ENCODE results near the gene OPCML.

OPCML gene

DNA sequence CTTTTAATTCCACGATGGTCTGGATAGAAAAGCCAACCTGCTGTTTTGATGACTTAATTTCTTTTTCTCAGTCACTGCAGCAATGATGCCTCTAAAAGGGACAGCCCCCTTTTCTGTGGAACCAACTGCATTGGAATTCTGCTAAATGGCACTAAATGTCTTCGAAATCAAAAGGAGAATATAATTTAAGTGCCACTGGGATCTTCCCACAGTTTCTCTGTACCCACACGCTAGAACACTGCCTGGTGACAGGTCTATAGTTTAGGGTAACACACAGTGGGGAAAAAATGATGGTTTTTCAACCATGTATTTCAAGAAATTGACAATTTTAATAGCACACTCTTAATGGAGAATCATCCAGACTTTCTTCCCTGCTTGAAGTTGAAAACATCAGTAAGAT, 182.3 kb downstream of the OPCML start:
- no peak for DNase-seq

DNA sequence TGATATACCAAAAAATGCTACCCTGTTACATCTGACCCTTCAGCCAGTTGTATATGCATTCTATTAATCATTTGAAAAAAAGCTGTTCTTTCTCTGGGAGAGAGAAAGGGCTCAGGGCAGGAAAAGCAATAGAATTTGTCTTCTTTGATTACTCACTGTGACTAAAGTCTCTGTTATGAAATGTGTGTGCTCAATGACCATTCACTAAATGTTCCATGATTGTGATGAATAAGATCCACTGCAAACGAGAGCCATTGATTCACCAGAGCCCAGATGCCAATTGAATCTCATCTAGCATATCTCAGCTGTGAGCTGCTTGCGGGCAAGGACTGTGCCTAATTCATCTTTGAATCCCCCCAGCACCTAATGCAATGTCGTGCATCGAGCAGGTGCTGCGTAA, 184.3 kb downstream of the OPCML start:
- DNase-seq, result no peak

DNA sequence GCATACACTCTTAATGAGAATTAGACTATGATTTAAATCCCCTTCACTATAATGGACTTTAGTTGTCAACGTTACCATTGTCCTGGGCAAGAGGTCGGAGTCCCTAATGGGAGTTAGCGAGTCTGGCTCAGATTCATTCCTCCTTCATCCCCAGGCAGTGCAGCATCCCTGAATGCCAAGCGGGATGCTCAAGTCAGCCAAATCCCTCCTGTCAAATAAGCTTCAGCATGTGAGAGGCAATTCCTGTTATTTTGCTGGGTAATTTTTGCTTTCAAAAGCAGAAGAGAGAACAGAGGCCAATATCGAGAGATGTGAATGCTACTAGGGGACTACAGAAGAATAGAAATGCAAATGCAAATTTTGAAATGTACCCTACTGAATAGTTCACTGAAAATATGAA, 186.2 kb downstream of the OPCML start:
- DNase-seq, result no peak

DNA sequence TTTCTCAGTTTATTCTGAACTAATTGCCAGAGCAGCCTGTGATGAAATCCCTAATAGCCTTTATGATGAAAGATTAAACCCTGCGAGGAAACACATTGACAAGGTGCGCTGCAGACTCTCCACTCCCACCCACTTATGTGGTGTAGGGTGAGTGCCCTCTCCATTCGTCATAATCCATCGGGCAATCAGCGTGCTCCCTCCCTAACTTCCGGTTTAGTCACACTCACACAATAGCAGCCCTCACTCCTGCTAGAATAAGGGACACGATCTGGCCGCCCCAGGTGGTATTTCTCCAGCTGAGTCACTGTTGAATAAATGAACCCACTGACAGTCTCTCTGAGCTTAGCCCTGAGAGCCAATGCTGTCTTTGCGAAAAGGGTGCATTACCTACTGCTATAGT, 188.3 kb downstream of the OPCML start:
- DNase-seq, result no peak

DNA sequence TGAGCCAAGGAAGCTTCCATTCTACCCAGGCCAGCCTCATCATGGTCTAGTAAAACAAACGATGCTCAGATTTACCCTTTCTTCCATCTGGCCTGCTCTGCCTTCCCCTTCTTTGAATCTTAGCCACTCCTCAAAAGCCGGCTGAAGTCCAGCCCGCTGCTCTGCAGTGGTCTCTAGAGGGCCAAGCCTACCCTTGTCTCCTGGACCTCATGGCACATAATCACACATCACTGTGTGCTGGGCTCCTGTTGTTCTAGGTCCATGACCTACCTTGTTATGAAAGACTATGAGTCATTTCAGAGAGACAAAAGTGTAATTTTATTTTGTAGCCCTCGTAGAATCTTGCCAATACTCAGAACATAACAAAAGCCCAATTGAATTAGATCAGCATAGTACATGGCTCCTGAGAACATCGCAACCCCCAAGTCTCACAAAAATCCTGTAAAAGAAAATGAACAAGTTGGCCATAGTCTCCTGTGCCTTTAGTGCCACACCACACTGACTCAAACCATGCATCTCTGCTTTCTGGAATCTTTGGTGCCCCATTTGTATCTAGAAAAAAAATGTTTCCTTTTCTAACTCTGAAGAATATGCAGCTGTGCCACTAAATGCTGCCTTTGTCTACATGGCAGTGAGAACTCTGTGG, 192.7 kb downstream of the OPCML start:
- DNase-seq, result no peak

DNA sequence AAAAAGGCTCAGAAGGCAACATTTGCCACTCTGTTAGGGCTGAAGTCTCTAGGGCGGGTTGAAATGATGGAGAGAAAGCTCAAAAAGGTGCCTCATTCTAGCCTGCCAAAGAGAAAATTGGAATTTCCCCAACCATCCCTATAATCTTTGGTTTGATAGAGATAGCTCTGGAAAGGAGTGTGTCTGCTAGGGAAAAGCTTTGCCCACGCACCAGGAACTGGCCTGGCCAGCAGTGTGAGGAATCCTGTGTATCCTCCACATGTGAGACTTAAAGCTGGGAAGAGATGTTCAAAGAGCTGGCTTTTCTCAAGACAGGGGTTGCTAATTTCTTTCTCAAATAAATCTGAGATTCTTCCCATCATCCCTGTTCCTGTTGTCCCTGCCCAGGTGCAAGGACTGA, 193.7 kb downstream of the OPCML start:
- no peak for DNase-seq

DNA sequence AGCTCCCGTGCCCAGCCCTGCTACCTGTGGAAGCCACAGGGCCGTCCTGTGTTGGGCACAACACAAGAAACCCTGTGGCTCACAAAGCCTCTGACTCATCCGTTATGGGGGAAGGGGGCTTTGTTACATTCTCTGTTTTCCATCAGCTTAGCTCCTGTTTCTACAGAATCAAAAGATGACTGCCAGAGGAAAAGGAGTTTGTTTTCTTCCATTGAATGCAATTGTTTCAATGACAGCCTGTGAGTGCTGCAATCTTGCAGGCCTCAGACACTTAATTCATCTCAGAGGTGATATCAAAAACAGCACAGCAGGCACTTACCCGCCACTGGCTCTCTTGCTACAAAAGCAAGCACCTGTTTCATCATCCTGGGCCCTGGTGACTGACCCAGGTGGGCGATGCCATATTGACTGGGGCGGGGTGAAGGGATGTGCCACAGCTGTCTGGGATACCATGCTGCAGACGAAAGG, 194.3 kb downstream of the OPCML start:
- DNase-seq, result no peak

DNA sequence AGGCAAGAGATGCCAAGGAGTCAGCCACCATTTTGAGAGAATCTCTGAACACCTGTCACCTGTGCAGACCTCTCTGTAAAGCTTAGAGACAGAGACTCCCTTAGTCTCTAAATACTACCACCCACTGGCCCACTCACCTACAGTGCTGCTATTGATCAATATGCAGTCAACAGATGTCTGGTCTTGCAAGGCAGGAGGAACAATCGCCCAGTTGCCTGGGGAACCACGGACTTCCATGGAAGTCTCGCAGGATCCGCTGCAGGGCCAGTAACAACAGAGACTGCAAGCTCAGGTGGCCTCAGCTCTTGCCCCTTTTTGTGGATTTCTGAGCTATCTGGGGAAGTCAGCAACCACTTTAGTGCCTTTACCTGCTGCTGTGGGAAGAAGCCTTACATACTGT, 195.1 kb downstream of the OPCML start:
- DNase-seq, result no peak

DNA sequence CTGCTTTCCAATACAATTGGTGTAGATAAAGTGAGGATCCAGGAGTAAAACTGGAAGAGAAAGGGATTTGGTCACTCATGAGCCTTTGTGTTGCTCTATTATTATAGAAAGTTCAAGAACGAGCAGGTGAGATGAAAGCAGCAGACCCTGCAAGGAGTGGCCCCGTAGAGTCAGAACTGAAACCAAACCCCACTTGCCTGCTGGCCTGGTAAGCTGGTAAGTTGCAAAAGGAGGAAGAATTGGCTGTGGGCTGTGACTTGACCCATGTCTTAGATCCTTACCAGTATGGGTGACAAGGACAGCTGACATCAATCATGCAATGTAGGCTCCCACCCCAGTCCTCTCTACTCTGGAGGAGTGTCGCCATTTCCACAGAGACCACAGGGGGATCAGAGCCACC, 201.3 kb downstream of the OPCML start:
- DNase-seq, result no peak

DNA sequence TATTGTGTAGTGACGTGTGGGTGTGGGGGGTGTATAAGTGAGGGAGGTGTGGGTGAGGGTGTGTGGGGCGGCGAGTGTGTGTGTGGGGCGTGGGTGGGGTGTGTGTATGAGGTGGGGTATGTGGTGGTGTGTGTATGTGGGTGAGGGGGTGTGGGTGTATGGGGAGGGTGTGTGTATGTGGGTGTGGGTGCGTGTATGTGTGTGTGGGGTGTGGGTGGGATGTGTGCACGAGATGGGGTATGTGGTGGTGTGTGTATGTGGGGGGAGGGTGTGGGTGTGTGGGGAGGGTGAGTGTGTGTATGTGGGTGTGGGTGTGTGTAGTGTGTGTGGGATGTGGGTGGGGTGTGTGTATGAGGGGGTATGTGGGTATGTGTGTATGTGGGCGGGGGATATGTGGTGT, 205.5 kb downstream of the OPCML start:
- DNase-seq, result no peak

DNA sequence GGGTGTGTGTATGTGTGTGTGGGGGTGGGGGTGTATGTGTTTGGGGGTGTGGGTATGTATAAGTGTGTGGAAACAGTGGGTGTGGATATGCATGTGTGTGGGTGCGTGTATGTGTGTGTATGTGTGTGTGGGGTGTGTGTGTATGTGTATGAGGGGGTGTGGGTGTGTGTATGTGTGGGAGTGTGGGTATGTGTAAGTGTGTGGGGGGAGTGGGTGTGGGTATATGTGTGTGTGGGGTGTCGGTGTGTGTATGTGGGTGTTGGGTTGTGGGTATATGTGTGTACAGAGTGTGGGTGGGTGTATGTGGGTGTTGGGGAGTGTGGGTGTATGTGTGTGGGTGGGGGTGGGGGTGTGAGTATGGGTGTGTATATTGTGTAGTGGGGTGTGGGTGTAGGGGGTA, 206.0 kb downstream of the OPCML start:
- no peak for DNase-seq

DNA sequence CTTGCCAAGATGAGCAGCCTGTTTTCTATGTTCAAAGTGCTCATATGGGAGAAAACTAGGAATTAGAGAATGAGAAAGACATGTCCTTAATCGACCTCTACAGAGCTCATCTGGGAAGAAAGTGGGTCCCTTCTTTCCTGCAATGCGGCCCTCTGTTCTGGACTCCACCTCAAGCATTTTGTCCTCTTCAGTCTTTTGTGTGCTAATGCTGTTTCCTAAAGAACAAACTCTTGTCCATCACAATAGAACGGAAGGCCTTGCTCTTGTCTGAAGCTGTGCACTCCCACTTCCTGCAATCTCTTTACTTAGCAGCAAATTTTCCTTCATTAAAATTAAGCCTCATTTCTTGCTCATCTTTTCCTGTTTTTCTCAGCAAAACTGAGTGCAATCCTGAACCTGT, 206.6 kb downstream of the OPCML start:
- DNase-seq, result no peak

DNA sequence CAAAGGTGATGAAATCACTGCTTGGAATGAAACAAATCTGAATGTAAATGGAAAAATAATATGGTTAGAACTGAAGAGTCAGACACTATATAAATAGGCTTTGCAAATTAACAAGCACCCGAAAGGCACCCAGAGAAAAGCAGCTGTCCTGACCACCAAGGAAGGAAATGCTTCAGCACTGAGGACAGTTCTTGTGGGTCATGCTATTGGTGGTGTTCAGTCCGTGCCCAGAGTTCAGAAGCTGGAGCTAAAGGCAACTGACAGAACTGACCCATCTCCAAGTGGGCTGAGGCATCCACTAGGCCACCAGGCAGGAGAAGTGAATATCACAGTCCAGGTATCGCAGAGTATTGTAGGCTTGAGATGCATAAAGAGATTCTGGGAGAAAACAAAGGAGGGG, 208.9 kb downstream of the OPCML start:
- DNase-seq, result no peak

DNA sequence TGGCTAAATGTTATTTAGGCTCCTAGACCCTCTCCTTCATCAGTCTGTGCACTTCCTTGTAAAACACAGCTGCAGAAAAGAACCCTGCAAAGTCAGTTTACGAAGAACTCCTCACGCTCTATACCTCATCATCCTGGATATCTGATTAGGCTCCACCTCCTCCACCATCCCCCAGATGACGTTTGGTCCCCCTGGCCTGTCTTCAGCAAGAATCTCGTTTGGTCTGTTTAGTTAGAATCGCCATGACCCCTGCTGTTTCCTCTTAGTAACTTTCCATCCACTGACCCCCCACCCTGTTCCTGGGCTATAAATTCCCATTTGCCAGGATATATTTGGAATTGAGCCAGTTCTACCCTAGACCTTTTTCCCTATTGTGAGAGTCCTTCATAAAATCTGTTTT, 214.1 kb downstream of the OPCML start:
- DNase-seq, result no peak

DNA sequence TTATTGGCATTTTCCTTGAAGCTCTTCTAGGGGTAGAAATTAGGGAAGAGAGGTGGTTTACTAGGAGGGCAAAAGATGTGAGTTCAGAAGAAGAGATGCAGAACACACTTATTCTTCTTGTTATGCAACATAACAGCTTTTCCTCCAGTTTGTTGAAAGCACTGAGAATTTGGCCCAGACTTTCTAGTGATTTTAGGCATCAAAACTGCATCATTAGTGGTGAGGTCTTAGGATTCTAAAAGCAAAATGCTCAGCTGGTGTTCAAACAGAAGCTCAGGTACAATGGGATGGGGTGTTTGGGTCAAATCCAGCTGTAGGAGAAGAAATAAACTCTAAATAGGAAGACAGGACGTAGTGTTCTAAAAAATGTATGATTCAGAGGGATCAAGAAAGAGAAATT, 221.1 kb downstream of the OPCML start:
- no peak for DNase-seq

DNA sequence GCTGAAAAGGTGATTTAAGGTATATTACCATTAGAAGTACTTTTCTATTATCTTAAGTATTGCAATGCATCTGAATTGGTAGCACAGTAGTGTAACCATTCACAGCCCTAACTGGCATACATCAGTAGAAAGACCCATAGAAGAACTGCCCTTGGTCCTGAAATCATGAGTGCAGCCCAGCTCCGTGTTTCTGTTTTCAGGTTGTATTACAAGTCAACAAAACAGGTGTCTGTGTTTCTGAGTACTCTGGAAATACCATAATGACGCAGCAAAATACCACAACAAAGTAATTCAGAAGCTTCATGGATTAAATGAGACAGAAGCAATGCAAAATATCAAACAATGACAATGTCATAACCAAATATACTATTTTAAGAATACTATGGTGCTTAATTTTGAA, 226.3 kb downstream of the OPCML start:
- DNase-seq, result no peak

DNA sequence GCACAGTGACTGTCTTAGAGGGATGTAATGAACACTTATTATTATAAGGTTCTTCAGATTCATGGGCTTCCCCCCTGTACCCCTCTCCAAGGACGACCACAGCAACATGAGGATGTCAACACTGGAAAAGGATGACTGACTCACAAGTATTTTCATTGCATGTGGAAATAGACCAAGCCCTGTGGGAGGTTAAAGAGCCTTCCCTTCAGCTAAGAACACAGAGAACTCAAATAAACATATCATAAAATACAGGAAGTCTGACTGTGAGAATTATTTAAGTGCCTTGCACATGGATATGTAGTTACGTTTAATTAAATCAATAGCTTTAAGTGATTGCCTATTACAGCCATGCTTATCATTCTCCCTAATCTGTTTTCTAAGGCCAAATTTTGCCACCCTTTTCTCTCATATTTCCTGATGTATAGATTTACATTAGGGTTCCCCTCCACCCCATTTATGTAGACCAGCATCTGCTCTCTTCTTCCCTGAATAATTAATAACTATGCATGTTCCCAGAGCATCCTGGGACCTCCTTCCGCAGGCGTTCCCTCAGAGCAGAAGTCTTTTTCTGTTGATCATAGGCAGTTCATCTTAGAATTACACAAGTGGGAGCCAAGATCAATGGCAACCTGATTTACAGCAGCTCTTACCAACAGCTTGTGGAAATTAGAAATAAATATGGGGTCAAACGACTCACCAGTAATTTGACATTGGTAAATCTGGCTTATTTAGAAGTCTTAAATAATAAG, 226.9 kb downstream of the OPCML start:
- DNase-seq, result no peak

DNA sequence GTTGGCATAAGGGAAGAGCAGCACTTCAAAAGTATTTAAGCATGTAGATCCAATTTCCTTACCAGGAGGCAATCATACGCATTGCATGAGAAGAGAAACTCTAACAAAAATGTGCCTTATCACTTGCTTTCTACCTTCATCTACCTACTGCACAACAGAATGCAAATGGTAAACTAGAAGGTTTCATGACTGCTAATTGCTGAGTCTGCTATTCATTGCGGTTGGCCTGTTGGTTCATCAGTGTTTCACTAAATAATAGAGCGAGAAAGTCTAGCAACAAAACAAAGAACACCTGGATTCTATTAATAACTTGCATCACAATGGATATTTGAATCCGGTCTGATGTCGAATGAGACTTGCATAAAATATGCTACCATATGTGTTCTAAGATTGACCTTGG, 229.0 kb downstream of the OPCML start:
- DNase-seq, result no peak

DNA sequence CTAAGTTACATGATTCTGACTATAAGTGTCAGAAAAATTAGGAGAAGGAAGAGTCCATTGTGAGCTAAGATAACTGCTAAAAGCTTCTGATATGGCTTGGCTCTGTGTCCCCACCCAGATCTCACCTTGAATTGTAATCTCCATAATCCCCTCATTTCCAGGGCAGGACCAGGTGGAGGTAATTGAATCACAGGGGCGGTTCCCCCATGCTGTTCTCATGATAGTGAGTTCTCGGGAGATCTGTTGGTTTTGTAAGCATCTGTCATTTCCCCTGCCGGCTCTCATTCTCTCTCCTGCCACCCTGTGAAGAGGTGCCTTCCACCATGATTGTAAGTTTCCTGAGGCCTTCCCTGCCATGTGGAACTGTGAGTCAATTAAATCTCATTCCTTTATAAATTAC, 230.2 kb downstream of the OPCML start:
- DNase-seq, result no peak

DNA sequence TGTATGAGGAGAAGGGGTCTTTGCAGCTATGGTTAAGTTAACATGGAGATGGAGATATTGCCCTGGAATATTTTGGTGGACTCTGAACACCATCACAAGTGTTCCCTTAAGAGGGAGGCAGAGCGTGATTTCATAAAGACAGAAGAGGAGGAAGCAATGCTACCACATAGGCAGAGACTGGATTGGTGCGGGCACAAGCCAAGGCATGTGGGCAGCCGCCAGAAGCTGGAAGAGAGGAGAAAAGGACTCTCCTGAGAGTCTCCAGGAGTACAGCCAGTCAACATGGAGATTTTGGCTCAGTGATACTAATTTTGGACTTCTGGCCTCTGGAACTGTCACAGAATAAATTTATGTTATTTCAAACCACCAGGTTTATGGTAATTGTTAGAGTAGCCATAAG, 231.6 kb downstream of the OPCML start:
- DNase-seq, result no peak

DNA sequence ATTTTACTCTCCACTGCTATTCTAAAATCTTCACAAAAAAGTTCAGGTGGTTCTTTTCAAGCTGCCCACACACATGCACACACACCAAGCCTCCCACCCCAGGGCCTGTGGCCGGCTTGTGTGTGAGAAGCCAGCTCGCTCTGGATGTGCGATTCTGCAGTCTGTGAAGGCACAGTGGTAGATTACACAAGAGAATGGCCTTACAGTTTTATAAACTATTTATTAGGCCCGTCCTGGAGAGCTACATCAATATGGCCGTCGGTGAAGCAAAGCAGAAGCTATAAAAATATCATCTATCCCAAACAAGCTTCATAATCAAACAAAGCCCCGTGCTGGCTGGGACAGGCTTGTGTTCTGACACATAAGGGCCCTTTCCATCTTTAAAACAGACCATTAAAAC, 240.5 kb downstream of the OPCML start:
- DNase-seq, result no peak

DNA sequence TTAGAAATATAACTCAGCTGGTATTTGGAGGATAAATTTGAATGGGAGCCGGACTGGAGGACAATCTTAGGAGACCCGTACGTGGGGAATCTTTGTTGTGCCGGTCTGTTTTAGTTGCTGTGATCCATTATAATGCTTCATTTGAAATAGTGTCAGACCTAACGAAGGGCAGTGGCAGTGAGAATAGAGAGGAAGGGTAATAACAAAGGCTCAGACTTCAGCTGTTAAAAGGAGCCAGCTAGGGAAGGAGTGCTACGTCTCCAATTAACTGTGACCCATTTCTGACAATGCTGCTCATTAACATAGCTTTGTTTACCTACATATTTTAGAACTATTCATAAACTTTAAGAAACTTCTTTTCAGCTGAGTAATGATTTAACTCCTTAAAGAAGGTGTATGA, 246.9 kb downstream of the OPCML start:
- no peak for DNase-seq

DNA sequence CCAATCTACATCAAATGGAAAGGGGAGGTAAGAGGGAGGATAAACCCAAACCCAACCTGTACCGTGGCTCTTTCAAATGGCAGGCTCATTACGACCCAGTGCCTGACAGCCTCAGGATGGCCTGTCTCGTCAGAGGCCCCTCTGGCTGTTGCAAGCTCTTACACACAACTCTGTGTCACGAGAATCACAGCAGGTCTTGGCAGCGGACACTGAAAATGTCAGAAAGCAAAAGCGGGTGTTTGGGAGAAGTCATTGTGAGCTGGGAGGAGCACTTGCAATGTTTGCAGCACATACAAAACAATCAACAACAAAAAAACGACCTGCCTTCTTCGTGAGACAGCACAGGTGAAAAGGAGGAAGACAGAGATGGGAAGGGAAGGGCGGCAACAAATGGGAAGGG, 248.1 kb downstream of the OPCML start:
- DNase-seq, result no peak

DNA sequence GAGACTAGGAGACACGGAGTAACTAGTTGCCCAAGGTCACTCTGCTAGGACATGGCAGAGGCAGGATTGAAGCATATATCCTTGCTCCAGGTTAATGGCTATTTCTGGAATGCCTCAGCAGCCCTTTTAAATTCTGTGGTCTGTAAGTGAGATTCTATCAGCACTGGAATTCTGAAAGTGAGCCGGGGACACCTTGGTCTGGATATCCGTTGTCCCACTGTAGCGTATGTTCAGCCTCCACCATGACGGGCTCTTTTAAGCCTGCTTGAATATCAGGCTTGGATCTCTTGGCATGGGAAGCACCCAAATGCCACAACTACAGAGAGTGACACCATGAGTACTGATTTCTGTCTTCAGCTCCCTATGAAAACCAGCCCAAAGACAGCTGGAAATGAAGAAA, 254.4 kb downstream of the OPCML start:
- DNase-seq, result no peak

All from CD4-positive, alpha-beta T cell treated with Interferon alpha-2 for 1 hour (primary cell).